Measurements from ENCODE around the gene COL5A1.

COL5A1 gene

DNA sequence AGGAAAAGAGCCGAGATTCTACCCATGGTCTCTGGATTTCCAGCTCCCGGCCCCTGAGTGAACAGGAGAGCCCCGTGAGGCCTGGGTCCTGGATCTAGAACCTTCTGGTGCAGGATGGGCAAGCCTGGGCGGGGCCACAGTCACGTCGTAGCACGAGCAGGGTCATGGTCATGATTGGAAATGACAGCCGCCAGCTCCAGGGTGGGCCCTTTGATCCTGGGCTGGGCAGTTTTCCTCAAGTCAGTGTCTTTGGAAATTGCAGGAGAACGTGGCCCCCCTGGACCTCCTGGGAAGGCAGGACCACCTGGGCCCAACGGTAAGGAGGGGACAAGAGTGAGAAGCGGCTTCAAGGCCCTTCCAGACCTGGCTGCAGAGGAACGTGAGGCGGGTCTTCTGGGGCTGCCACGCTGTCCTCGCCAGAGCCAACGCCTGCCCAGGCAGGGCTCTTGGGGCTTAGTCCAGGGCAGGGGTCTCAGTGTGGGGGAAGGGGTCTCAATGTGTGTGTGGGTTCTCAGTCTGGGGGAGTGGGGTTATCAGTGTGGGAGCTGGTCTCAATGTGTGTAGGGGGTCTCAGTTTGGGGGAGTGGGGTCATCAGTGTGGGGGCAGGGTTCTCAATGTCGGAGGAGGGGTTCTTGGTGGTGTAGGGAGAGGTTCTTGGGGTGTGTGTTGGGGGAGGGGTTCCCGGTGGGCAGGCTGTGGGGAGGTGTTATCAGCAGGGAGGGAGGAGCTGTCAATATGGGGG is 241.6 kb downstream of the COL5A1 start:
- TF ChIP-seq ZBTB7A (IDR thresholded peaks at IDR 0.05; ENCODE audit: low read depth) = no peak
- TF ChIP-seq USF1 (IDR thresholded peaks at IDR 0.05) = no peak
- no peak for TF ChIP-seq TEAD4 (IDR thresholded peaks at IDR 0.05)
- TF ChIP-seq YY1 (IDR thresholded peaks at IDR 0.05; ENCODE audit: low read depth) = no peak
- no peak for TF ChIP-seq EGR1 (IDR thresholded peaks at IDR 0.05)
- TF ChIP-seq TCF12 (IDR thresholded peaks at IDR 0.05; ENCODE audit: low read depth) = no peak
- TF ChIP-seq EP300 (IDR thresholded peaks at IDR 0.05; ENCODE audit: borderline replicate concordance) = no peak
- TF ChIP-seq RAD21 (IDR thresholded peaks at IDR 0.05; ENCODE audit: low read depth) = no peak
- TF ChIP-seq, protein P1, sequence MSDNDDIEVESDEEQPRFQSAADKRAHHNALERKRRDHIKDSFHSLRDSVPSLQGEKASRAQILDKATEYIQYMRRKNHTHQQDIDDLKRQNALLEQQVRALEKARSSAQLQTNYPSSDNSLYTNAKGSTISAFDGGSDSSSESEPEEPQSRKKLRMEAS (IDR thresholded peaks at IDR 0.05) = no peak
- TF ChIP-seq FOXM1 (IDR thresholded peaks at IDR 0.05; ENCODE audit: borderline replicate concordance, low read depth) = no peak
- TF ChIP-seq CREB1 (IDR thresholded peaks at IDR 0.05; ENCODE audit: low read depth) = no peak
- no peak for TF ChIP-seq TAF1 (IDR thresholded peaks at IDR 0.05; ENCODE audit: low read depth)
- TF ChIP-seq CEBPB (IDR thresholded peaks at IDR 0.05) = no peak
- TF ChIP-seq NFIC (IDR thresholded peaks at IDR 0.05) = no peak
- TF ChIP-seq, protein P2, sequence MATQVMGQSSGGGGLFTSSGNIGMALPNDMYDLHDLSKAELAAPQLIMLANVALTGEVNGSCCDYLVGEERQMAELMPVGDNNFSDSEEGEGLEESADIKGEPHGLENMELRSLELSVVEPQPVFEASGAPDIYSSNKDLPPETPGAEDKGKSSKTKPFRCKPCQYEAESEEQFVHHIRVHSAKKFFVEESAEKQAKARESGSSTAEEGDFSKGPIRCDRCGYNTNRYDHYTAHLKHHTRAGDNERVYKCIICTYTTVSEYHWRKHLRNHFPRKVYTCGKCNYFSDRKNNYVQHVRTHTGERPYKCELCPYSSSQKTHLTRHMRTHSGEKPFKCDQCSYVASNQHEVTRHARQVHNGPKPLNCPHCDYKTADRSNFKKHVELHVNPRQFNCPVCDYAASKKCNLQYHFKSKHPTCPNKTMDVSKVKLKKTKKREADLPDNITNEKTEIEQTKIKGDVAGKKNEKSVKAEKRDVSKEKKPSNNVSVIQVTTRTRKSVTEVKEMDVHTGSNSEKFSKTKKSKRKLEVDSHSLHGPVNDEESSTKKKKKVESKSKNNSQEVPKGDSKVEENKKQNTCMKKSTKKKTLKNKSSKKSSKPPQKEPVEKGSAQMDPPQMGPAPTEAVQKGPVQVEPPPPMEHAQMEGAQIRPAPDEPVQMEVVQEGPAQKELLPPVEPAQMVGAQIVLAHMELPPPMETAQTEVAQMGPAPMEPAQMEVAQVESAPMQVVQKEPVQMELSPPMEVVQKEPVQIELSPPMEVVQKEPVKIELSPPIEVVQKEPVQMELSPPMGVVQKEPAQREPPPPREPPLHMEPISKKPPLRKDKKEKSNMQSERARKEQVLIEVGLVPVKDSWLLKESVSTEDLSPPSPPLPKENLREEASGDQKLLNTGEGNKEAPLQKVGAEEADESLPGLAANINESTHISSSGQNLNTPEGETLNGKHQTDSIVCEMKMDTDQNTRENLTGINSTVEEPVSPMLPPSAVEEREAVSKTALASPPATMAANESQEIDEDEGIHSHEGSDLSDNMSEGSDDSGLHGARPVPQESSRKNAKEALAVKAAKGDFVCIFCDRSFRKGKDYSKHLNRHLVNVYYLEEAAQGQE (IDR thresholded peaks at IDR 0.05; ENCODE audit: low read depth) = no peak

DNA sequence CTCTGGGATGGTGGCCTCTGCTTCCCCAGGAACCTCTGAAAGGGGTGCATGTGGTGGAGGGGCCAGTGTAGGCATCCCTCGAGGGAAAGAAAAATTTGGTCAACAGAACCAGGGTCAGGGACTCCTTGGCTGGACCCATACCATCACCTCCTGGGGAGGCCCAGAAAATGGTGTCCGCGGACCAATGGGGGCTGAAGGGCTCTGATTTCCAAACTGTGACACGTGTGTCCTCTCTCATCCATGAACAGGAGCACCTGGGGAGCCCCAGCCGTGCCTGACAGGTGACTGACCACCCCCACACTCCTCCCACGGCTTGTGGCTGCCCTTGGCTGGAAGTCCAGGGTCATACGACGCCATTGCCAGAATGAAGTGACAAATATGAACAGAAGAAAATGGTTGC is 242.9 kb downstream of the COL5A1 start:
- TF ChIP-seq TAF1 (IDR thresholded peaks at IDR 0.05; ENCODE audit: low read depth) = no peak
- no peak for TF ChIP-seq NFIC (IDR thresholded peaks at IDR 0.05)
- no peak for TF ChIP-seq CEBPB (IDR thresholded peaks at IDR 0.05)
- no peak for TF ChIP-seq FOXM1 (IDR thresholded peaks at IDR 0.05; ENCODE audit: borderline replicate concordance, low read depth)
- no peak for TF ChIP-seq EGR1 (IDR thresholded peaks at IDR 0.05)
- no peak for TF ChIP-seq RAD21 (IDR thresholded peaks at IDR 0.05; ENCODE audit: low read depth)
- TF ChIP-seq ZBTB7A (IDR thresholded peaks at IDR 0.05; ENCODE audit: low read depth) = no peak
- no peak for TF ChIP-seq CREB1 (IDR thresholded peaks at IDR 0.05; ENCODE audit: low read depth)
- TF ChIP-seq, protein P2 (IDR thresholded peaks at IDR 0.05; ENCODE audit: low read depth) = no peak
- TF ChIP-seq, protein P1 (IDR thresholded peaks at IDR 0.05) = no peak
- no peak for TF ChIP-seq TCF12 (IDR thresholded peaks at IDR 0.05; ENCODE audit: low read depth)
- no peak for TF ChIP-seq USF1 (IDR thresholded peaks at IDR 0.05)
- no peak for TF ChIP-seq YY1 (IDR thresholded peaks at IDR 0.05; ENCODE audit: low read depth)
- no peak for TF ChIP-seq TEAD4 (IDR thresholded peaks at IDR 0.05)
- no peak for TF ChIP-seq EP300 (IDR thresholded peaks at IDR 0.05; ENCODE audit: borderline replicate concordance)

DNA sequence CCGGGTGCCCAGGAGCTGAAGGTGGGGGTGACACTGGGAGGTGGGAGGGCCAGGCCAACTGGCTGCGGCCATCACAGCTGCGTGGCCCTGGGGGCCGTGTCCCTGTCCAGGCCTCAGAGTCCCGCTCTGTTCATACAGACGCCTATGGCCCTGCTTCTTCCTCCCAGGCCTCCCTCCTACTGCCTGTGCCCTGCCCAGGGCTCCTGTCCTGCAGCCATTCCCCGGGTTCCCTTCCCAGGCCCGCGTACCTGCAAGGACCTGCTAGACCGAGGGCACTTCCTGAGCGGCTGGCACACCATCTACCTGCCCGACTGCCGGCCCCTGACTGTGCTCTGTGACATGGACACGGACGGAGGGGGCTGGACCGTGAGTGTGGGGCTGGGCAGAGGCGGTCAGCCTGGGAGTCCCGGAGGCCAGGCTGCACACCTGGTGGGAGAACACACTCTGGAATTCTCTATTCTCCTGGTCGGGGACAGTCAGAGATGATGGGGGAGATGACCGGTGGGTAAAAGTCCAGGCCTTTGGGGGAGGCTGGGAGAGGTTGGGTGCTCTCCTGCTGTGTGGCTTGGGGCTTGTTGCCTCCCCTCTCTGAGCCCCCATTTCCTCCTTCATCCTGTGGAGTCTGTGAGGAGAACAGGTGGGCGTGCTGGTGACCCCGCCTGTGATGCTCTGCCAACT is 243.5 kb downstream of the COL5A1 start:
- TF ChIP-seq CEBPB (IDR thresholded peaks at IDR 0.05) (no peak), CREB1 (IDR thresholded peaks at IDR 0.05; ENCODE audit: low read depth) (no peak), RAD21 (IDR thresholded peaks at IDR 0.05; ENCODE audit: low read depth) (no peak), TEAD4 (IDR thresholded peaks at IDR 0.05) (no peak), TCF12 (IDR thresholded peaks at IDR 0.05; ENCODE audit: low read depth) (no peak), TAF1 (IDR thresholded peaks at IDR 0.05; ENCODE audit: low read depth) (no peak), USF1 (IDR thresholded peaks at IDR 0.05) (no peak), NFIC (IDR thresholded peaks at IDR 0.05) (no peak), YY1 (IDR thresholded peaks at IDR 0.05; ENCODE audit: low read depth) (no peak), FOXM1 (IDR thresholded peaks at IDR 0.05; ENCODE audit: borderline replicate concordance, low read depth) (no peak), ZBTB7A (IDR thresholded peaks at IDR 0.05; ENCODE audit: low read depth) (no peak), EP300 (IDR thresholded peaks at IDR 0.05; ENCODE audit: borderline replicate concordance) (no peak), EGR1 (IDR thresholded peaks at IDR 0.05) (no peak)
- TF ChIP-seq, protein P1 (IDR thresholded peaks at IDR 0.05) = no peak
- TF ChIP-seq, protein P2 (IDR thresholded peaks at IDR 0.05; ENCODE audit: low read depth) = no peak

Data from Ishikawa (cell line).